DOHH2 (cell line): ENCODE measurements around the gene CTPS1.

Experiments used
- H3F3A ChIP-seq: fragments of 200-600 bp; sonication (generic), shearing (Covaris generic); 2 replicates; pipeline ENCODE4 v1.6.0; 2016; ENCODE audit warnings: antibody characterized with exemption, mild to moderate bottlenecking; ENCODE audit not compliant: control insufficient read depth, insufficient read depth
- H3K27ac ChIP-seq: fragments of 200-600 bp; sonication (generic); 2 replicates; pipeline ENCODE4 v1.5.1; 2014; ENCODE audit warnings: low read depth, mild to moderate bottlenecking, low read length, moderate library complexity
- H3K27me3 ChIP-seq: fragments of 200-600 bp; sonication (generic); 2 replicates; pipeline ENCODE4 v1.6.1; 2014; ENCODE audit warnings: mild to moderate bottlenecking, low read length, mixed read lengths; ENCODE audit not compliant: control insufficient read depth
- H3K36me3 ChIP-seq: fragments of 200-600 bp; sonication (generic); 2 replicates; pipeline ENCODE4 v1.6.1; 2014; ENCODE audit warnings: mild to moderate bottlenecking, low read length, moderate library complexity, mixed read lengths; ENCODE audit not compliant: control insufficient read depth
- H3K4me1 ChIP-seq: fragments of 200-600 bp; sonication (generic); 2 replicates; pipeline ENCODE4 v1.6.1; 2014; ENCODE audit warnings: mild to moderate bottlenecking, low read length, mixed read lengths; ENCODE audit not compliant: control insufficient read depth
- H3K4me2 ChIP-seq: fragments of 200-600 bp; sonication (generic); 2 replicates; pipeline ENCODE4 v1.6.0; 2014; ENCODE audit warnings: mild to moderate bottlenecking, low read length, moderate library complexity
- H3K4me3 ChIP-seq: fragments of 200-600 bp; sonication (generic); 2 replicates; pipeline ENCODE4 v1.5.1; 2014; ENCODE audit warnings: mild to moderate bottlenecking, low read length, mixed read lengths
- H3K79me2 ChIP-seq: fragments of 200-600 bp; sonication (generic); 2 replicates; pipeline ENCODE4 v1.6.1; 2014; ENCODE audit warnings: mild to moderate bottlenecking, low read length, mixed read lengths; ENCODE audit not compliant: control insufficient read depth
- H3K9me2 ChIP-seq: fragments of 200-600 bp; sonication (generic); replicated peaks from 2 replicates; pipeline ENCODE4 v1.6.1; 2014; ENCODE audit warnings: mild to moderate bottlenecking, low read length, mixed read lengths; ENCODE audit not compliant: control insufficient read depth
- H3K9me3 ChIP-seq: fragments of 200-600 bp; sonication (generic); 2 replicates; pipeline ENCODE4 v1.6.1; 2014; ENCODE audit warnings: antibody characterized with exemption, low read length, mixed read lengths; ENCODE audit not compliant: control insufficient read depth, insufficient read depth
- H4K20me1 ChIP-seq: fragments of 200-600 bp; sonication (generic); 2 replicates; pipeline ENCODE4 v1.6.0; 2014; ENCODE audit warnings: low read depth, mild to moderate bottlenecking, antibody characterized with exemption, low read length, moderate library complexity; ENCODE audit not compliant: control insufficient read depth, insufficient read depth
- EZH2phosphoT487 ChIP-seq: fragments of 200-600 bp; sonication (generic); IDR thresholded peaks from 2 replicates; pipeline ENCODE4 v1.6.1; 2017; ENCODE audit warnings: borderline replicate concordance, mild to moderate bottlenecking, antibody characterized with exemption, low read length, moderate library complexity, mixed read lengths
- TF ChIP-seq, protein P1 (sequence below): fragments of 200-600 bp; sonication (generic); IDR thresholded peaks from one replicate; pipeline ENCODE4 v1.5.1; 2014; ENCODE audit warnings: antibody characterized with exemption, mild to moderate bottlenecking, low read depth, low read length; ENCODE audit not compliant: poor library complexity, severe bottlenecking

The CTPS1 gene

DNA sequence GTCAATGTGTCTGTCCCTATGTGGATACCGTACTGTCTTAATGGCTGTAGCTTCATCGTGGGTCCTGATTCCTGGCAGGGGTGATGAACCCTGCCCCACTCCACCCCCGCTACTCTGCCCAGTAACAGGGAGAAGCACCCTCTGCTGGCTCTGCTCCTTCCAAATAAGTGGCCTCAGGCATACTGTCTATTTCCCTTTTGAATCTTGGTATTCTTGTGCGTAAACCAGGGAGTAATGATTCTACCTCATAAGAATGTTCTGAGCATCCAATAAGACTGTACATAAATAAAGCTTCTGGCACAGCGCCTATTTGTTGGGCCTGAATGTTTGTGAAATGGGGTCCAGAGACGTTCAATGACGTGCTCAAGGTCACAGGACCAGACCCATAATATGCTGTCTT is 35.2 kb upstream of the CTPS1 start:
- Histone ChIP-seq H3F3A (no peaks in the 10 kb centered on the region), H3K4me2 (no peak overlapping the region), H3K79me2 (no peaks in the 10 kb centered on the region), H3K36me3 (no peaks in the 10 kb centered on the region), H3K4me3 (no peak overlapping the region), H3K9me3 (no peaks in the 10 kb centered on the region), H3K27ac (no peak overlapping the region), H3K9me2 (no peaks in the 10 kb centered on the region), H4K20me1 (no peaks in the 10 kb centered on the region), H3K27me3 (peaks cover 11% of the 10 kb centered on the region), H3K4me1 (no peaks in the 10 kb centered on the region)
- TF ChIP-seq, protein P1, sequence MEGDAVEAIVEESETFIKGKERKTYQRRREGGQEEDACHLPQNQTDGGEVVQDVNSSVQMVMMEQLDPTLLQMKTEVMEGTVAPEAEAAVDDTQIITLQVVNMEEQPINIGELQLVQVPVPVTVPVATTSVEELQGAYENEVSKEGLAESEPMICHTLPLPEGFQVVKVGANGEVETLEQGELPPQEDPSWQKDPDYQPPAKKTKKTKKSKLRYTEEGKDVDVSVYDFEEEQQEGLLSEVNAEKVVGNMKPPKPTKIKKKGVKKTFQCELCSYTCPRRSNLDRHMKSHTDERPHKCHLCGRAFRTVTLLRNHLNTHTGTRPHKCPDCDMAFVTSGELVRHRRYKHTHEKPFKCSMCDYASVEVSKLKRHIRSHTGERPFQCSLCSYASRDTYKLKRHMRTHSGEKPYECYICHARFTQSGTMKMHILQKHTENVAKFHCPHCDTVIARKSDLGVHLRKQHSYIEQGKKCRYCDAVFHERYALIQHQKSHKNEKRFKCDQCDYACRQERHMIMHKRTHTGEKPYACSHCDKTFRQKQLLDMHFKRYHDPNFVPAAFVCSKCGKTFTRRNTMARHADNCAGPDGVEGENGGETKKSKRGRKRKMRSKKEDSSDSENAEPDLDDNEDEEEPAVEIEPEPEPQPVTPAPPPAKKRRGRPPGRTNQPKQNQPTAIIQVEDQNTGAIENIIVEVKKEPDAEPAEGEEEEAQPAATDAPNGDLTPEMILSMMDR, result no peak
- TF ChIP-seq EZH2phosphoT487, result no peak

DNA sequence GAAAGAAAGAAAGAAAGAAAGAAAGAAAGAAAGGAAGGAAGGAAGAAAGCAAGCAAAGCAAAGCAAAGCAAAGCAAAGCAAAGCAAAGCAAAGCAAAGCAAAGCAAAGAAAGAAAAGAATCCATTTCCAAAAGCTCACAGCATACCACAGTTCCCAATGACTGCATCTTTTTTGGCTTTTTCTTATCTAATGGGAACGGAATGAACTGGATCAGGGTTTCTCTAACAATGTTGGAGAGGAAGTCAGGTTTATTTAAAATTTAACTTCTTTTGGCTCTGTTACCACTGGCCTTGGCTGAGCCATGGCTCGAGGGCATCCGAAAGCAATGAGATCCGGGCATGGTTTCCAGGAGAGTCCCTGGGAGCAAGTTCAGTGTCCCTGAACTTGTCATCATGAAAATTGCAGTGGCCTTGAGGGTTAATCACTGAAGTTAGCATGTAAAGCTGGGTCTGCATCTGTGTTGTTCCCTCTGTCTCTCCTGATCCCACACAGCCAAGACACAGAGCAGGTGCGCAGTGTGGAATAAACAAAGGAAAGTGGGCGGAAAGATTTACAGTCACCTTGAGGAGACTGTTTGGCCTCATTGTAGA is 34.6 kb upstream of the CTPS1 start:
- no peaks in the 10 kb centered on the region for H3K9me2 ChIP-seq
- no peak overlapping the region for H3K27ac ChIP-seq
- H3K4me2 ChIP-seq, result no peak overlapping the region
- no peaks in the 10 kb centered on the region for H3K9me3 ChIP-seq
- no peaks in the 10 kb centered on the region for H3K4me1 ChIP-seq
- peaks cover 11% of the 10 kb centered on the region for H3K27me3 ChIP-seq
- no peak overlapping the region for H3K4me3 ChIP-seq
- H3F3A ChIP-seq, result no peaks in the 10 kb centered on the region
- no peaks in the 10 kb centered on the region for H4K20me1 ChIP-seq
- TF ChIP-seq EZH2phosphoT487, result no peak
- TF ChIP-seq, protein P1, result no peak
- H3K36me3 ChIP-seq, result no peaks in the 10 kb centered on the region
- H3K79me2 ChIP-seq, result no peaks in the 10 kb centered on the region

DNA sequence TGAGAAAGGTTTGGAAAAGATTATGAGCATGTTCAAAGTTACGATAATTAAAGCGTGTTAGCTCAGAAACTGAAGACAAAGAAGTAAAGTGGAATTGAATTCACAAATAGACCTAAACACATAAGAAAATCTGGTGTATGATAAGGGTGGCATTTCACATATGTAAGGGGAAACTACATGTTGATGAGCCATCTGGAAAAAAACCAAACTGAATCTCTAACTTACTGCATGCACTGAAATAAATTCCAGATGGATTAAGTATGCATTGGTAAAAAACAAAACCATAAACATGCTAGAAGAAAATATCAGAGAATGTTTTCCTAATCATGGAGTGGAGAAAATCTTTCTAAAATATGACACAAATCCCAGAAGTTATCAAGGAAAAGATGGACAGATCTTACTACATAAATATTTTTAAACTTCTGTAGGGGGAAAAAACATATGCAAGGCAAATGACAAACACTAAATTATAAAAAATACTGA is 34.0 kb upstream of the CTPS1 start:
- Histone ChIP-seq H3K9me2 (no peaks in the 10 kb centered on the region), H3K4me1 (no peaks in the 10 kb centered on the region), H3K27me3 (peaks cover 11% of the 10 kb centered on the region), H3K27ac (no peak overlapping the region), H3K36me3 (no peaks in the 10 kb centered on the region), H3K4me2 (no peak overlapping the region), H3K79me2 (no peaks in the 10 kb centered on the region), H4K20me1 (no peaks in the 10 kb centered on the region), H3K9me3 (no peaks in the 10 kb centered on the region), H3F3A (no peaks in the 10 kb centered on the region), H3K4me3 (no peak overlapping the region)
- TF ChIP-seq, protein P1, result no peak
- TF ChIP-seq EZH2phosphoT487, result no peak
